SK-N-SH treated with all-trans-retinoic acid at 6 μM for 48 hours (cell line): Measurements from ENCODE around the gene XPC.

ENCODE experiments used
- ARNTL ChIP-seq: fragments of 450-650 bp; formaldehyde crosslinking; IDR thresholded peaks from 2 replicates; pipeline ENCODE4 v1.5.0; 2020; ENCODE audit warnings: low read depth, mild to moderate bottlenecking, moderate library complexity, borderline replicate concordance
- CSDC2 ChIP-seq: fragments of 250-450 bp; sonication (Bioruptor Pico); IDR thresholded peaks from 2 replicates; pipeline ENCODE4 v1.5.0; 2020; ENCODE audit warnings: mild to moderate bottlenecking, moderate library complexity
- GLIS3 ChIP-seq: fragments of 250-450 bp; sonication (Bioruptor Pico); IDR thresholded peaks from 2 replicates; pipeline ENCODE4 v1.5.0; 2020; ENCODE audit warnings: mild to moderate bottlenecking, moderate library complexity
- ISL1 ChIP-seq: fragments of 250-450 bp; sonication (Bioruptor Pico); IDR thresholded peaks from 2 replicates; pipeline ENCODE4 v2.1.2; 2022; ENCODE audit warnings: mild to moderate bottlenecking, moderate library complexity
- TOX ChIP-seq: fragments of 250-450 bp; sonication (Bioruptor Pico); IDR thresholded peaks from 2 replicates; pipeline ENCODE4 v1.8.0; 2021; ENCODE audit warnings: mild to moderate bottlenecking, moderate library complexity, borderline replicate concordance
- ZC3H10 ChIP-seq: fragments of 250-450 bp; sonication (Bioruptor Pico); IDR thresholded peaks from 2 replicates; pipeline ENCODE4 v1.5.1; 2021; ENCODE audit warnings: mild to moderate bottlenecking, moderate library complexity
- ZFP3 ChIP-seq: fragments of 250-450 bp; sonication (Bioruptor Pico); IDR thresholded peaks from 2 replicates; pipeline ENCODE4 v1.5.0; 2020; ENCODE audit warnings: mild to moderate bottlenecking, moderate library complexity
- ZFP30 ChIP-seq: fragments of 450-650 bp; formaldehyde crosslinking; IDR thresholded peaks from 2 replicates; pipeline ENCODE4 v1.5.0; 2022; ENCODE audit warnings: mild to moderate bottlenecking, moderate library complexity
- ZNF70 ChIP-seq: fragments of 450-650 bp; formaldehyde crosslinking; IDR thresholded peaks from 2 replicates; pipeline ENCODE4 v1.5.0; 2020; ENCODE audit warnings: mild to moderate bottlenecking, moderate library complexity
- ZNF8 ChIP-seq: fragments of 450-650 bp; formaldehyde crosslinking; IDR thresholded peaks from 2 replicates; pipeline ENCODE4 v1.5.0; 2020; ENCODE audit warnings: mild to moderate bottlenecking, moderate library complexity
- TF ChIP-seq, protein P1 (sequence below): fragments of 250-450 bp; sonication (Bioruptor Pico); IDR thresholded peaks from 2 replicates; pipeline ENCODE4 v1.5.0; 2020; ENCODE audit warnings: mild to moderate bottlenecking, moderate library complexity
- TF ChIP-seq, protein P2 (sequence below): fragments of 250-450 bp; sonication (Bioruptor Pico); IDR thresholded peaks from 2 replicates; pipeline ENCODE4 v1.8.0; 2021; ENCODE audit warnings: low read depth, mild to moderate bottlenecking, moderate library complexity, borderline replicate concordance
- TF ChIP-seq, protein P3 (sequence below): fragments of 250-450 bp; sonication (Bioruptor Pico); IDR thresholded peaks from 2 replicates; pipeline ENCODE4 v1.8.0; 2020; ENCODE audit warnings: mild to moderate bottlenecking, moderate library complexity, borderline replicate concordance
- TF ChIP-seq, protein P4 (sequence below): fragments of 250-450 bp; sonication (Bioruptor Pico); IDR thresholded peaks from 2 replicates; pipeline ENCODE4 v1.5.1; 2020; ENCODE audit warnings: low read depth, mild to moderate bottlenecking, moderate library complexity

DNA sequence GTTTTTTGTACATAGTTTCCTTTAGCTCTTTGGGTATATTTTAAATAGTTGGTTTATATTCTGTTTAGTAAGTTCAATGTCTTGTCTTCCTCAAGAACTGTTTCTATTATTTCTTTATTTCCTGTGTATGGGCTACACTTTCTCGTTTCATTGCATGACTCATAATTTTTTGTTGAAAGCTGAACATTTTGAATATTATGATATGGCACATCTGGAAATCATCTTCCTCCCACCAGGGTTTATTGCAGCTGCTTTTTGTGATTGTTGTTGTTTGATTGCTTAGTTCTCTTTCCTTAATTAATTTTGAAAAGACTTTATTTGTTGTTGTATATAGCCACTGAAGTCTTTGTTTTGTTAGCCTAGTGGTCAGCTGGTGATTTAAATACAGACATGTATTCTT lies 44.1 kb upstream of the XPC start:
- no peak for TF ChIP-seq GLIS3 (CRISPR knock-in tag)
- TF ChIP-seq, protein P1, sequence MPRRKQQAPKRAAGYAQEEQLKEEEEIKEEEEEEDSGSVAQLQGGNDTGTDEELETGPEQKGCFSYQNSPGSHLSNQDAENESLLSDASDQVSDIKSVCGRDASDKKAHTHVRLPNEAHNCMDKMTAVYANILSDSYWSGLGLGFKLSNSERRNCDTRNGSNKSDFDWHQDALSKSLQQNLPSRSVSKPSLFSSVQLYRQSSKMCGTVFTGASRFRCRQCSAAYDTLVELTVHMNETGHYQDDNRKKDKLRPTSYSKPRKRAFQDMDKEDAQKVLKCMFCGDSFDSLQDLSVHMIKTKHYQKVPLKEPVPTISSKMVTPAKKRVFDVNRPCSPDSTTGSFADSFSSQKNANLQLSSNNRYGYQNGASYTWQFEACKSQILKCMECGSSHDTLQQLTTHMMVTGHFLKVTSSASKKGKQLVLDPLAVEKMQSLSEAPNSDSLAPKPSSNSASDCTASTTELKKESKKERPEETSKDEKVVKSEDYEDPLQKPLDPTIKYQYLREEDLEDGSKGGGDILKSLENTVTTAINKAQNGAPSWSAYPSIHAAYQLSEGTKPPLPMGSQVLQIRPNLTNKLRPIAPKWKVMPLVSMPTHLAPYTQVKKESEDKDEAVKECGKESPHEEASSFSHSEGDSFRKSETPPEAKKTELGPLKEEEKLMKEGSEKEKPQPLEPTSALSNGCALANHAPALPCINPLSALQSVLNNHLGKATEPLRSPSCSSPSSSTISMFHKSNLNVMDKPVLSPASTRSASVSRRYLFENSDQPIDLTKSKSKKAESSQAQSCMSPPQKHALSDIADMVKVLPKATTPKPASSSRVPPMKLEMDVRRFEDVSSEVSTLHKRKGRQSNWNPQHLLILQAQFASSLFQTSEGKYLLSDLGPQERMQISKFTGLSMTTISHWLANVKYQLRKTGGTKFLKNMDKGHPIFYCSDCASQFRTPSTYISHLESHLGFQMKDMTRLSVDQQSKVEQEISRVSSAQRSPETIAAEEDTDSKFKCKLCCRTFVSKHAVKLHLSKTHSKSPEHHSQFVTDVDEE (CRISPR knock-in tag): no peak
- no peak for TF ChIP-seq ZFP3
- TF ChIP-seq ARNTL (CRISPR knock-in tag): no peak
- no peak for TF ChIP-seq ZNF8 (CRISPR knock-in tag)
- no peak for TF ChIP-seq ISL1 (CRISPR knock-in tag)
- TF ChIP-seq ZC3H10 (CRISPR knock-in tag): no peak
- TF ChIP-seq, protein P2, sequence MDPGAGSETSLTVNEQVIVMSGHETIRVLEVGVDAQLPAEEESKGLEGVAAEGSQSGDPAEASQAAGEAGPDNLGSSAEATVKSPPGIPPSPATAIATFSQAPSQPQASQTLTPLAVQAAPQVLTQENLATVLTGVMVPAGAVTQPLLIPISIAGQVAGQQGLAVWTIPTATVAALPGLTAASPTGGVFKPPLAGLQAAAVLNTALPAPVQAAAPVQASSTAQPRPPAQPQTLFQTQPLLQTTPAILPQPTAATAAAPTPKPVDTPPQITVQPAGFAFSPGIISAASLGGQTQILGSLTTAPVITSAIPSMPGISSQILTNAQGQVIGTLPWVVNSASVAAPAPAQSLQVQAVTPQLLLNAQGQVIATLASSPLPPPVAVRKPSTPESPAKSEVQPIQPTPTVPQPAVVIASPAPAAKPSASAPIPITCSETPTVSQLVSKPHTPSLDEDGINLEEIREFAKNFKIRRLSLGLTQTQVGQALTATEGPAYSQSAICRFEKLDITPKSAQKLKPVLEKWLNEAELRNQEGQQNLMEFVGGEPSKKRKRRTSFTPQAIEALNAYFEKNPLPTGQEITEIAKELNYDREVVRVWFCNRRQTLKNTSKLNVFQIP (CRISPR knock-in tag): no peak
- TF ChIP-seq, protein P3, sequence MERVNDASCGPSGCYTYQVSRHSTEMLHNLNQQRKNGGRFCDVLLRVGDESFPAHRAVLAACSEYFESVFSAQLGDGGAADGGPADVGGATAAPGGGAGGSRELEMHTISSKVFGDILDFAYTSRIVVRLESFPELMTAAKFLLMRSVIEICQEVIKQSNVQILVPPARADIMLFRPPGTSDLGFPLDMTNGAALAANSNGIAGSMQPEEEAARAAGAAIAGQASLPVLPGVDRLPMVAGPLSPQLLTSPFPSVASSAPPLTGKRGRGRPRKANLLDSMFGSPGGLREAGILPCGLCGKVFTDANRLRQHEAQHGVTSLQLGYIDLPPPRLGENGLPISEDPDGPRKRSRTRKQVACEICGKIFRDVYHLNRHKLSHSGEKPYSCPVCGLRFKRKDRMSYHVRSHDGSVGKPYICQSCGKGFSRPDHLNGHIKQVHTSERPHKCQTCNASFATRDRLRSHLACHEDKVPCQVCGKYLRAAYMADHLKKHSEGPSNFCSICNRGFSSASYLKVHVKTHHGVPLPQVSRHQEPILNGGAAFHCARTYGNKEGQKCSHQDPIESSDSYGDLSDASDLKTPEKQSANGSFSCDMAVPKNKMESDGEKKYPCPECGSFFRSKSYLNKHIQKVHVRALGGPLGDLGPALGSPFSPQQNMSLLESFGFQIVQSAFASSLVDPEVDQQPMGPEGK (CRISPR knock-in tag): no peak
- TF ChIP-seq TOX: no peak
- TF ChIP-seq, protein P4, sequence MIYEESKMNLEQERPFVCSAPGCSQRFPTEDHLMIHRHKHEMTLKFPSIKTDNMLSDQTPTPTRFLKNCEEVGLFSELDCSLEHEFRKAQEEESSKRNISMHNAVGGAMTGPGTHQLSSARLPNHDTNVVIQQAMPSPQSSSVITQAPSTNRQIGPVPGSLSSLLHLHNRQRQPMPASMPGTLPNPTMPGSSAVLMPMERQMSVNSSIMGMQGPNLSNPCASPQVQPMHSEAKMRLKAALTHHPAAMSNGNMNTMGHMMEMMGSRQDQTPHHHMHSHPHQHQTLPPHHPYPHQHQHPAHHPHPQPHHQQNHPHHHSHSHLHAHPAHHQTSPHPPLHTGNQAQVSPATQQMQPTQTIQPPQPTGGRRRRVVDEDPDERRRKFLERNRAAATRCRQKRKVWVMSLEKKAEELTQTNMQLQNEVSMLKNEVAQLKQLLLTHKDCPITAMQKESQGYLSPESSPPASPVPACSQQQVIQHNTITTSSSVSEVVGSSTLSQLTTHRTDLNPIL (CRISPR knock-in tag): no peak
- no peak for TF ChIP-seq CSDC2 (CRISPR knock-in tag)
- TF ChIP-seq ZNF70 (CRISPR knock-in tag): no peak
- no peak for TF ChIP-seq ZFP30
